Panc1 (cell line): ENCODE data around the gene DDX42. TPM values are rescaled to one million over a fixed set of nuclear protein-coding genes. Genes with fewer than 3 reads are reported as not detected.

Experiments
- ATAC-seq: fragments of 200-7000 bp; cut with Tn5 transposase; 2 replicates; pipeline ENCODE4 v1.9.1; 2020; ENCODE audit warnings: mild to moderate bottlenecking, moderate library complexity
- BruUV-seq: library from RNA; stranded (reverse); fragments of 400-500 nt; replicated peaks from 2 replicates; lab custom pipeline; 2021; lab: Mats Ljungman, UMichigan
- CTCF ChIA-PET: fragments of 300-600 bp; sonication (Branson Sonifier 250); formaldehyde crosslinking; loops from one replicate; lab custom pipeline; 2022; ENCODE audit warnings: antibody characterized with exemption; lab: Charles Lee
- POLR2A ChIA-PET: fragments of 300-600 bp; sonication (Branson Sonifier 250); formaldehyde crosslinking; loops from one replicate; lab custom pipeline; 2022; ENCODE audit warnings: antibody characterized with exemption; lab: Charles Lee
- DNase-seq: peaks from one replicate; pipeline ENCODE4 v3.0.0-alpha.2; 2010; ENCODE audit warnings: low read depth, low spot score
- H3K27ac ChIP-seq: 2 replicates; pipeline ENCODE4 v1.5.1; 2011; ENCODE audit warnings: mild to moderate bottlenecking, low read length, inconsistent platforms
- H3K27me3 ChIP-seq: fragments of 200-500 bp; sonication (Bioruptor generic); 2 replicates; pipeline ENCODE4 v1.6.0; 2014; ENCODE audit warnings: low read length, inconsistent platforms; ENCODE audit not compliant: control insufficient read depth, insufficient read depth
- H3K36me3 ChIP-seq: fragments of 200-500 bp; sonication (Bioruptor generic); 2 replicates; pipeline ENCODE4 v1.5.1; 2014; ENCODE audit warnings: inconsistent platforms, mild to moderate bottlenecking, low read length, moderate library complexity; ENCODE audit not compliant: control insufficient read depth, insufficient read depth
- H3K4me1 ChIP-seq: 2 replicates; pipeline ENCODE4 v1.5.1; 2011; ENCODE audit warnings: inconsistent platforms, mild to moderate bottlenecking, low read length, moderate library complexity; ENCODE audit not compliant: control insufficient read depth, insufficient read depth
- H3K4me3 ChIP-seq, 2 experiments: 2 replicates each; pipeline ENCODE4 v1.5.1; 2011 to 2012; ENCODE audit warnings: low read depth in 2 of 2, low read length in 2 of 2, mild to moderate bottlenecking in 2 of 2, inconsistent platforms in 1 of 2, moderate library complexity in 1 of 2
- H3K9me3 ChIP-seq: fragments of 200-500 bp; sonication (Bioruptor generic); 2 replicates; pipeline ENCODE4 v1.5.1; 2014; ENCODE audit warnings: low read depth, mild to moderate bottlenecking, inconsistent platforms, low read length, moderate library complexity; ENCODE audit not compliant: control insufficient read depth, insufficient read depth
- CTCF ChIP-seq: fragments of 450-650 bp; IDR thresholded peaks from 2 replicates; pipeline ENCODE4 v1.5.1; 2017; ENCODE audit warnings: mild to moderate bottlenecking
- POLR2AphosphoS5 ChIP-seq: IDR thresholded peaks from 2 replicates; pipeline ENCODE4 v1.6.1; 2012; ENCODE audit warnings: mild to moderate bottlenecking, low read depth, low read length, moderate library complexity
- REST ChIP-seq, 2 experiments: IDR thresholded peaks; 2 replicates each; pipeline ENCODE4 v1.6.1; 2011 to 2012; ENCODE audit warnings: low read depth in 2 of 2, control low read depth in 1 of 2, low read length in 1 of 2, mild to moderate bottlenecking in 1 of 2, moderate library complexity in 1 of 2; ENCODE audit not compliant: insufficient read depth in 1 of 2
- SIN3A ChIP-seq: IDR thresholded peaks from 2 replicates; pipeline ENCODE4 v1.6.1; 2012; ENCODE audit warnings: low read depth, mild to moderate bottlenecking, low read length, moderate library complexity, borderline replicate concordance; ENCODE audit not compliant: insufficient read depth
- TCF7L2 ChIP-seq: IDR thresholded peaks from 2 replicates; pipeline ENCODE4 v1.6.1; 2011; ENCODE audit warnings: mild to moderate bottlenecking, low read depth, low read length, inconsistent platforms
- in situ Hi-C: cut with HindIII; loops from 2 replicates; pipeline ENCODE4 v1.10.0; 2016; ENCODE audit warnings: low sequenced_read_pairs, low pct_unique_long_range_greater_than_20kb
- intact Hi-C: fragments of 100-400 bp; cut with micrococcal nuclease; formaldehyde crosslinking; loops from one replicate; pipeline ENCODE4 v1.10.0; 2022; ENCODE audit not compliant: unreplicated experiment
- total RNA-seq: library from RNA; stranded (reverse); gene quantifications from one replicate; pipeline ENCODE4 v1.2.1, GENCODE V29; 2021; ENCODE audit not compliant: unreplicated experiment

The DDX42 gene
- total RNA-seq, 1 experiment from 2014 or later = 89.6 TPM

GRCh38 chr17:63766754-63767153, 7.2 kb upstream of the DDX42 start:
- H3K36me3 ChIP-seq = peaks cover 15% of the 10 kb centered on the region
- no peak for TF ChIP-seq TCF7L2
- no peak for TF ChIP-seq CTCF
- no peak for TF ChIP-seq SIN3A
- TF ChIP-seq REST (IDR thresholded peaks at IDR 0.05; ENCODE audit: insufficient read depth in 1 of 2, low read depth in 2 of 2, low read length in 1 of 2) = no peak
- no peak for TF ChIP-seq POLR2AphosphoS5
- no peaks in the 10 kb centered on the region; the same call in 1 of the 2 replicates for H3K4me1 ChIP-seq
- ATAC-seq = no peak
- POLR2A ChIA-PET = no interaction called here
- H3K27me3 ChIP-seq = no peaks in the 10 kb centered on the region
- in situ Hi-C loops = no loop called here
- H3K27ac ChIP-seq = no peak overlapping the region
- no peak overlapping the region for H3K4me3 ChIP-seq
- DNase-seq = no peak
- CTCF ChIA-PET = no interaction called here
- BruUV-seq = no TSS peak
- intact Hi-C loops = no loop called here
- no peaks in the 10 kb centered on the region for H3K9me3 ChIP-seq

GRCh38 chr17:63768433-63768832, 5.5 kb upstream of the DDX42 start:
- intact Hi-C loops = no loop called here
- Histone ChIP-seq H3K4me1 (no peaks in the 10 kb centered on the region; the same call in 1 of the 2 replicates), H3K4me3 (no peak overlapping the region), H3K27ac (no peak overlapping the region), H3K9me3 (no peaks in the 10 kb centered on the region), H3K27me3 (no peaks in the 10 kb centered on the region), H3K36me3 (peaks cover 18% of the 10 kb centered on the region)
- BruUV-seq = no TSS peak
- in situ Hi-C loops = no loop called here
- DNase-seq = no peak
- ChIA-PET CTCF (no interaction called here), POLR2A (interaction anchor here (0.7 kb wide), 1 partner anchor 26 kb away, joined by 3 read pairs; no protein-coding TSS in a partner anchor)
- ATAC-seq = no peak
- TF ChIP-seq REST (IDR thresholded peaks at IDR 0.05; ENCODE audit: insufficient read depth in 1 of 2, low read depth in 2 of 2, low read length in 1 of 2) (no peak), SIN3A (no peak), POLR2AphosphoS5 (no peak), TCF7L2 (no peak), CTCF (no peak)
